ENCODE results near the gene ARMC7. TPM values are rescaled to one million over a fixed set of nuclear protein-coding genes. Genes with fewer than 3 reads are reported as not detected.

Gene ARMC7
- total and polyA plus RNA-seq, 2 of the 13 experiments (the other 11 are each of a cell fraction or from before 2014, with no cell fraction given) = 3.9 to 4.2 TPM

DNA sequence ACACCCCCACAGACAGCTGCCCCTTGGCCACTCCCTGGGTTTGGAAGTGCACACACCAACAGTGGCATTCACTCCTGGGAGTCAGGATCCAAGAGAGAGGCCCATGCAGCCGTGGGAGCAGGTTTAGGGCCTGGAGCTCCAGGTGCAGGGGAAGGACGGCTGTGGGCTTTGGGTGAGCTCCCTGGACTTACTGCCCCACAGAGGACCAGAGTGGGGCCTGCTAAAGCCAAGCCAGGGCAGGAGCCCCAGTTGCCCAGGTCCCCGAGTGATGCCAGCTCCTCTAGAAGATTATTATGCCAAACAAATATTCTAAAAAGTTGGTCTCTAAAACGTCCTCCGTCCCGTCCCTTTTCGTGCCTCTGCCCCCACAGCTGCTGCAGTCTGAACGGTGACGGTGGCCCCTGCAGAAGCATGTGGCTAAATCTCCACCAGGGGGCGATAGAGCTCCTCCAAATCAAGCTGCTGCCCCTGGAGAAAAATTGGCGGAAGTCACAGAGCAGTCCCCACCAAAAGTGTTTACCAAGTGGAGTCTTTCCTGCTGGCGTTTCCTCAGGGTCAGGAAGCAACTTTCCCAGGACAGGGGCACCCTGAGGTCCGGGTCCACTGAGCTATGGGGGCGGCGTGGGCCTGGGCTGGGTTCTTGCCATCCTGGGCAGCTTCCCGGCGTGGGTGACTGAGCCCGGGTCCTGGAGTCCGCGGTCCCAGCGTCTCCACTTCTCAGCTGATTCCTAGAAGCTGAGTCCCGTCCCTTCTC lies 4.2 kb downstream of the ARMC7 start (continued):
- TF ChIP-seq, protein P1, sequence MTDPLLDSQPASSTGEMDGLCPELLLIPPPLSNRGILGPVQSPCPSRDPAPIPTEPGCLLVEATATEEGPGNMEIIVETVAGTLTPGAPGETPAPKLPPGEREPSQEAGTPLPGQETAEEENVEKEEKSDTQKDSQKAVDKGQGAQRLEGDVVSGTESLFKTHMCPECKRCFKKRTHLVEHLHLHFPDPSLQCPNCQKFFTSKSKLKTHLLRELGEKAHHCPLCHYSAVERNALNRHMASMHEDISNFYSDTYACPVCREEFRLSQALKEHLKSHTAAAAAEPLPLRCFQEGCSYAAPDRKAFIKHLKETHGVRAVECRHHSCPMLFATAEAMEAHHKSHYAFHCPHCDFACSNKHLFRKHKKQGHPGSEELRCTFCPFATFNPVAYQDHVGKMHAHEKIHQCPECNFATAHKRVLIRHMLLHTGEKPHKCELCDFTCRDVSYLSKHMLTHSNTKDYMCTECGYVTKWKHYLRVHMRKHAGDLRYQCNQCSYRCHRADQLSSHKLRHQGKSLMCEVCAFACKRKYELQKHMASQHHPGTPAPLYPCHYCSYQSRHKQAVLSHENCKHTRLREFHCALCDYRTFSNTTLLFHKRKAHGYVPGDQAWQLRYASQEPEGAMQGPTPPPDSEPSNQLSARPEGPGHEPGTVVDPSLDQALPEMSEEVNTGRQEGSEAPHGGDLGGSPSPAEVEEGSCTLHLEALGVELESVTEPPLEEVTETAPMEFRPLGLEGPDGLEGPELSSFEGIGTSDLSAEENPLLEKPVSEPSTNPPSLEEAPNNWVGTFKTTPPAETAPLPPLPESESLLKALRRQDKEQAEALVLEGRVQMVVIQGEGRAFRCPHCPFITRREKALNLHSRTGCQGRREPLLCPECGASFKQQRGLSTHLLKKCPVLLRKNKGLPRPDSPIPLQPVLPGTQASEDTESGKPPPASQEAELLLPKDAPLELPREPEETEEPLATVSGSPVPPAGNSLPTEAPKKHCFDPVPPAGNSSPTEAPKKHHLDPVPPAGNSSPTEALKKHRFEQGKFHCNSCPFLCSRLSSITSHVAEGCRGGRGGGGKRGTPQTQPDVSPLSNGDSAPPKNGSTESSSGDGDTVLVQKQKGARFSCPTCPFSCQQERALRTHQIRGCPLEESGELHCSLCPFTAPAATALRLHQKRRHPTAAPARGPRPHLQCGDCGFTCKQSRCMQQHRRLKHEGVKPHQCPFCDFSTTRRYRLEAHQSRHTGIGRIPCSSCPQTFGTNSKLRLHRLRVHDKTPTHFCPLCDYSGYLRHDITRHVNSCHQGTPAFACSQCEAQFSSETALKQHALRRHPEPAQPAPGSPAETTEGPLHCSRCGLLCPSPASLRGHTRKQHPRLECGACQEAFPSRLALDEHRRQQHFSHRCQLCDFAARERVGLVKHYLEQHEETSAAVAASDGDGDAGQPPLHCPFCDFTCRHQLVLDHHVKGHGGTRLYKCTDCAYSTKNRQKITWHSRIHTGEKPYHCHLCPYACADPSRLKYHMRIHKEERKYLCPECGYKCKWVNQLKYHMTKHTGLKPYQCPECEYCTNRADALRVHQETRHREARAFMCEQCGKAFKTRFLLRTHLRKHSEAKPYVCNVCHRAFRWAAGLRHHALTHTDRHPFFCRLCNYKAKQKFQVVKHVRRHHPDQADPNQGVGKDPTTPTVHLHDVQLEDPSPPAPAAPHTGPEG (CRISPR knock-in tag; IDR thresholded peaks at IDR 0.05) = no peak
- TF ChIP-seq GATAD1 (CRISPR knock-in tag; IDR thresholded peaks at IDR 0.05) = peak; percentile 51; the same call in 1 of the 2 replicates
- peak; percentile 96 for TF ChIP-seq ZBTB37 (CRISPR knock-in tag; IDR thresholded peaks at IDR 0.05)
- no peak for TF ChIP-seq ZSCAN25 (CRISPR knock-in tag; IDR thresholded peaks at IDR 0.05)
- TF ChIP-seq TSC22D2 (CRISPR knock-in tag; IDR thresholded peaks at IDR 0.05; ENCODE audit: borderline replicate concordance) = peak; percentile 30; the same call in 1 of the 2 replicates
- TF ChIP-seq ZNF530 (CRISPR knock-in tag; IDR thresholded peaks at IDR 0.05; ENCODE audit: low read depth) = no peak
- TF ChIP-seq MED8 (CRISPR knock-in tag; IDR thresholded peaks at IDR 0.05; ENCODE audit: insufficient replicate concordance) = no peak
- TF ChIP-seq ZFP37 (CRISPR knock-in tag; IDR thresholded peaks at IDR 0.05; ENCODE audit: borderline replicate concordance) = no peak
- TF ChIP-seq PBX3 (CRISPR knock-in tag; IDR thresholded peaks at IDR 0.05; ENCODE audit: borderline replicate concordance) = no peak
- TF ChIP-seq, protein P2, sequence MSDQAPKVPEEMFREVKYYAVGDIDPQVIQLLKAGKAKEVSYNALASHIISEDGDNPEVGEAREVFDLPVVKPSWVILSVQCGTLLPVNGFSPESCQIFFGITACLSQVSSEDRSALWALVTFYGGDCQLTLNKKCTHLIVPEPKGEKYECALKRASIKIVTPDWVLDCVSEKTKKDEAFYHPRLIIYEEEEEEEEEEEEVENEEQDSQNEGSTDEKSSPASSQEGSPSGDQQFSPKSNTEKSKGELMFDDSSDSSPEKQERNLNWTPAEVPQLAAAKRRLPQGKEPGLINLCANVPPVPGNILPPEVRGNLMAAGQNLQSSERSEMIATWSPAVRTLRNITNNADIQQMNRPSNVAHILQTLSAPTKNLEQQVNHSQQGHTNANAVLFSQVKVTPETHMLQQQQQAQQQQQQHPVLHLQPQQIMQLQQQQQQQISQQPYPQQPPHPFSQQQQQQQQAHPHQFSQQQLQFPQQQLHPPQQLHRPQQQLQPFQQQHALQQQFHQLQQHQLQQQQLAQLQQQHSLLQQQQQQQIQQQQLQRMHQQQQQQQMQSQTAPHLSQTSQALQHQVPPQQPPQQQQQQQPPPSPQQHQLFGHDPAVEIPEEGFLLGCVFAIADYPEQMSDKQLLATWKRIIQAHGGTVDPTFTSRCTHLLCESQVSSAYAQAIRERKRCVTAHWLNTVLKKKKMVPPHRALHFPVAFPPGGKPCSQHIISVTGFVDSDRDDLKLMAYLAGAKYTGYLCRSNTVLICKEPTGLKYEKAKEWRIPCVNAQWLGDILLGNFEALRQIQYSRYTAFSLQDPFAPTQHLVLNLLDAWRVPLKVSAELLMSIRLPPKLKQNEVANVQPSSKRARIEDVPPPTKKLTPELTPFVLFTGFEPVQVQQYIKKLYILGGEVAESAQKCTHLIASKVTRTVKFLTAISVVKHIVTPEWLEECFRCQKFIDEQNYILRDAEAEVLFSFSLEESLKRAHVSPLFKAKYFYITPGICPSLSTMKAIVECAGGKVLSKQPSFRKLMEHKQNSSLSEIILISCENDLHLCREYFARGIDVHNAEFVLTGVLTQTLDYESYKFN (CRISPR knock-in tag; conservative IDR thresholded peaks at IDR 0.05) = peak; percentile 60; the same call in 1 of the 2 replicates
- peak; percentile 13; the same call in 1 of the 2 replicates for TF ChIP-seq RXRA (CRISPR knock-in tag; IDR thresholded peaks at IDR 0.05)
- no peak for TF ChIP-seq NFYC (CRISPR knock-in tag; IDR thresholded peaks at IDR 0.05)
- no peak for TF ChIP-seq NCOA2 (CRISPR knock-in tag; IDR thresholded peaks at IDR 0.05)
- no peak for TF ChIP-seq POLR2G (IDR thresholded peaks at IDR 0.05; ENCODE audit: low read depth, low read length)
- TF ChIP-seq FOSL2 (CRISPR knock-in tag; IDR thresholded peaks at IDR 0.05) = peak; percentile 44
- TF ChIP-seq U2AF1 (optimal IDR thresholded peaks at IDR 0.05; ENCODE audit: low read depth, low read length) = no peak
